ENCODE data around the gene FLAD1. TPM values are rescaled to one million over a fixed set of nuclear protein-coding genes. Genes with fewer than 3 reads are reported as not detected.

The FLAD1 gene
- total RNA-seq, 1 experiment from 2014 or later, result 58.4 TPM

GRCh38 chr1:155023627-155024026, 40.5 kb downstream of the FLAD1 start:
- intact Hi-C loops (cut with micrococcal nuclease), result no loop called here
- H2AFZ ChIP-seq (ENCODE audit: low read depth, low read length, poor library complexity, severe bottlenecking), result no peak overlapping the region

More at GRCh38 chr1:155023627-155024026, 40.5 kb downstream of the FLAD1 start:
- Histone ChIP-seq H3K9me2 (ENCODE audit: insufficient read depth) (no peaks in the 10 kb centered on the region), H3K9me3 (ENCODE audit: control insufficient read depth in 1 of 2, insufficient read depth in 1 of 2, low read depth in 1 of 2, low read length in 2 of 2) (no peaks in the 10 kb centered on the region), H3K4me2 (ENCODE audit: low read length) (no peak overlapping the region), H3K27ac (ENCODE audit: low read depth, low read length) (no peak overlapping the region), H3K4me1 (ENCODE audit: control insufficient read depth in 1 of 2, insufficient read depth in 2 of 2, low read length in 2 of 2) (peaks cover 28 to 60% of the 10 kb centered on the region in 2 experiments), H3K9ac (ENCODE audit: low read length) (no peak overlapping the region), H3K36me3 (ENCODE audit: control insufficient read depth in 1 of 2, insufficient read depth in 2 of 2, low read length in 2 of 2) (no peaks in the 10 kb centered on the region), H3K4me3 (replicated peaks in 1 of 2; ENCODE audit: low read depth in 1 of 2, low read length in 2 of 2) (no peak overlapping the region), H4K20me1 (ENCODE audit: insufficient read depth) (no peaks in the 10 kb centered on the region), H3K27me3 (ENCODE audit: insufficient read depth, low read length) (no peaks in the 10 kb centered on the region), H3K79me2 (ENCODE audit: insufficient read depth, low read length) (no peaks in the 10 kb centered on the region)
- DNase-seq (ENCODE audit: low read depth, low spot score) (no peak), ATAC-seq (no peak)
- RAD21 ChIA-PET (ENCODE audit: low non-redundant PET in 1 of 2, low total read pairs in 2 of 2, uncharacterized antibody in 2 of 2, unreplicated experiment in 2 of 2), result no interaction called here
- CTCF ChIA-PET, result interaction anchor here (1.1 to 1.7 kb wide), 2 partner anchors 21 to 27 kb away, joined by 3 to 7 read pairs; partner anchors contain the start of gene ADAM15
- BruUV-seq (replicated peaks), result no TSS peak
- POLR2A ChIA-PET, result no interaction called here
- TF ChIP-seq, protein P1, sequence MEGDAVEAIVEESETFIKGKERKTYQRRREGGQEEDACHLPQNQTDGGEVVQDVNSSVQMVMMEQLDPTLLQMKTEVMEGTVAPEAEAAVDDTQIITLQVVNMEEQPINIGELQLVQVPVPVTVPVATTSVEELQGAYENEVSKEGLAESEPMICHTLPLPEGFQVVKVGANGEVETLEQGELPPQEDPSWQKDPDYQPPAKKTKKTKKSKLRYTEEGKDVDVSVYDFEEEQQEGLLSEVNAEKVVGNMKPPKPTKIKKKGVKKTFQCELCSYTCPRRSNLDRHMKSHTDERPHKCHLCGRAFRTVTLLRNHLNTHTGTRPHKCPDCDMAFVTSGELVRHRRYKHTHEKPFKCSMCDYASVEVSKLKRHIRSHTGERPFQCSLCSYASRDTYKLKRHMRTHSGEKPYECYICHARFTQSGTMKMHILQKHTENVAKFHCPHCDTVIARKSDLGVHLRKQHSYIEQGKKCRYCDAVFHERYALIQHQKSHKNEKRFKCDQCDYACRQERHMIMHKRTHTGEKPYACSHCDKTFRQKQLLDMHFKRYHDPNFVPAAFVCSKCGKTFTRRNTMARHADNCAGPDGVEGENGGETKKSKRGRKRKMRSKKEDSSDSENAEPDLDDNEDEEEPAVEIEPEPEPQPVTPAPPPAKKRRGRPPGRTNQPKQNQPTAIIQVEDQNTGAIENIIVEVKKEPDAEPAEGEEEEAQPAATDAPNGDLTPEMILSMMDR (IDR thresholded peaks at IDR 0.05 in 2 of 3, conservative IDR thresholded peaks at IDR 0.05 in 1 of 3; ENCODE audit: borderline replicate concordance in 1 of 3, insufficient read depth in 1 of 3, low read depth in 2 of 3, low read length in 2 of 3), result no peak
- TF ChIP-seq MAX (IDR thresholded peaks at IDR 0.05), result no peak
- no peak for TF ChIP-seq EZH2phosphoT487 (IDR thresholded peaks at IDR 0.05; ENCODE audit: borderline replicate concordance)
- TF ChIP-seq EGR1 (IDR thresholded peaks at IDR 0.05; ENCODE audit: low read depth), result no peak
- TF ChIP-seq RAD21 (IDR thresholded peaks at IDR 0.05; ENCODE audit: low read depth), result no peak
- TF ChIP-seq SRF (IDR thresholded peaks at IDR 0.05; ENCODE audit: low read depth), result no peak
- no peak for TF ChIP-seq CBX3 (IDR thresholded peaks at IDR 0.05; ENCODE audit: low read depth)
- TF ChIP-seq CEBPB (IDR thresholded peaks at IDR 0.05; ENCODE audit: low read depth), result no peak
- no peak for TF ChIP-seq ELF1 (IDR thresholded peaks at IDR 0.05; ENCODE audit: borderline replicate concordance, low read depth)
- TF ChIP-seq POLR2AphosphoS5 (IDR thresholded peaks at IDR 0.05; ENCODE audit: low read depth, low read length), result no peak
- TF ChIP-seq JUND (IDR thresholded peaks at IDR 0.05), result no peak
- no peak for TF ChIP-seq FOSL1 (IDR thresholded peaks at IDR 0.05; ENCODE audit: low read depth)
- no peak for TF ChIP-seq REST (IDR thresholded peaks at IDR 0.05; ENCODE audit: low read depth)
- no peak for TF ChIP-seq EZH2 (IDR thresholded peaks at IDR 0.05)
- no peak for TF ChIP-seq YY1 (IDR thresholded peaks at IDR 0.05; ENCODE audit: extremely low read depth, insufficient replicate concordance, low read depth, low read length)
- no peak for TF ChIP-seq ZNF274 (IDR thresholded peaks at IDR 0.05; ENCODE audit: low read depth, low read length)
- TF ChIP-seq SP1 (IDR thresholded peaks at IDR 0.05; ENCODE audit: low read depth), result no peak
- no peak for TF ChIP-seq SIN3A (IDR thresholded peaks at IDR 0.05; ENCODE audit: low read depth)
- TF ChIP-seq POLR2A (IDR thresholded peaks at IDR 0.05; ENCODE audit: borderline replicate concordance, extremely low read depth, insufficient read depth, insufficient read length), result no peak
- no peak for TF ChIP-seq ZFX (IDR thresholded peaks at IDR 0.05)

Measured in HCT116 (cell line).